Measurements from ENCODE around the gene ST6GALNAC3.
"Not testable (repeated sequence)": the region's sequence is repeated elsewhere in the genome, so short reads cannot be mapped to it uniquely, and the experiment has no call there.

Gene ST6GALNAC3

DNA sequence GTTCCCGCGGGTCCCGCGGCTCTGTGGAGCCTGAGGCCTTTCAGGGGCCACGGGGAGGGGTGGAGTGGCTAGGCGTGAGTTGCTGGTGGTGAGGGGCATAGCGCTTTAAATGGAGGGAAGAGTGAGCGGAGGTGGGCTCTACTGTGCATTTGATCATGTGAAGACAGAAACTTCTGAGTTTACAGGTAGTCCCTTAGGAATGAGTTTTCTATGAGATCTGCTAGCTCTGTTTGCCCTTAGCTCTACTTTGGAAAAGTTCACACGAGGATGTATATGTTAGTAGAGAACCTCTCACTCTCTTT, 593 bp downstream of the ST6GALNAC3 start:
- DNase-seq: no peak

DNA sequence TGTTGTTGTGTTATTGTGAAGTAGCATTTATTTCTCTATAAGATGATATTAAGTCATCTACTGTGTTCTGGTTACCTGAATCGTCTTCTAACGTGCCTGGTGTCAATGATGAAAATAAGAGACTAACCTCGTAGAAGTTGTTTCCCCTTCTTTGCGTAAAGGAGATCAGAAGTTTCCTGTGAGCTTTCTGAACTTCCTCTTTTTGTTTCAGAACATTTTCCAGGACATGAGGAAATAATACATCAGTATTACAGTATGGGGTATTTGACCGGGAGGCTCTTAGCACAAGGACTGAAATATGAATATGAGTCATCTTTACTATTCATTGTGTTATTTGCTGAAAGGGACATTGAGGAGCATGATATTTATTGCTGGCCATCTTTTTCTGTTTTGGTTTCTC, 1.3 kb downstream of the ST6GALNAC3 start:
- no peak for DNase-seq

DNA sequence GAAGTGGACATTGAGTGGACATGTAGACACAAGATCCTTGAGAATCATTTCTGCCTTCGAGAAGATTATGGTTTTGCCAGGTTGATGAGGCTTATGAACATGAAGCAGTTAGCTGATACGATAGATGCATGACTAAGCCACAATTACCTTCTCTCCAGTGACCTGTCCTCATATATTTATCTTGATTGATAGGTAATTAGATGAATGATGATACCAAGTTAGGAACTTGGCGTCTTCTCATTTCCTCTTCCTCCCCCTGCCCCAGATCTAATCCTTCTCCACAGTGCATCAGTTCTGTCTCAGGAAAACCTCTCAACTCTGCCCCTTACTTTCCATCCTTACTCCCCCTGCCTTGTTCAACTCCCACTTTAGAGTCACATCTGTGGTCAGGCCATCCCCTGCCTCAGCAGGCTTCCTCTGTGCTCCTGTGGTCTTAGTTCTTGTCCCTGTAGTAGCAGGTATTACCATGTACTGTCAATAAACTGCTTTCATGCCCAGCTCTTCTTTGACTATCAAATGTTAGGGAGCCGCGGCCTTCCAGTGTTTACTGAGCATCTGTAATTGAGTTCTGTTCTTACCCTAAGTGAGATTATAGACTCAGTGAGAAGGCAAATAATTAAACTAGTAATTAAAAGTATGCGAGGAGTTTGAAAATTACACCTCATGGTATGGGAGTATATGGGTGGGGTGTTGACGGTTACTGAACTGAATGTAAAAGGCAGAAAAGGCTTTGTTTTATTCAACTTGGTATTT, 5.1 kb downstream of the ST6GALNAC3 start:
- no peak for DNase-seq

DNA sequence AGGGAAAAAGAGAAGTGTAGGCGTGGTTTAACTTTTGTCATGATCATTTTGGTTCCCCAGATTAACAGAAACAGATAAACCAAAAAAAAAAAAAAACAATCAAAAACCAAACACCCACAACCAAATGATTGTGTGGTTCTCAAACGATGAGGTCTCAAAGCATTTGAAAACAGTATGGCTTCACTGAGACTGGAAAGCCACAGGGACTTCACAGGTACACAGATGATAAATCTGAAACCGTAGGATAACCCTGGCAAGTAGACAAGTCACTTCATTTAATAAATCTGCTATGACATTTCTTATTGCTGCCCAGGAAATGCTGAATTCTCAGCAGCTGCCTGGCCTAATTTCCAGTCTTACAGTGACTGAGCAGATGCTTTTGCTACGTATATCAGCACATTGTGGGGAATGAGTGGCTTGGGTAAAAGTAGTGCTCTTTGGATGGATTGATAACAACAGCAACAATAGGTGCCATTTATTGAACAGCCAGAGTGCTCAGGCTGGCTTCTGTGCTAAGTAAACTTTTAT, 6.1 kb downstream of the ST6GALNAC3 start:
- DNase-seq: no peak

DNA sequence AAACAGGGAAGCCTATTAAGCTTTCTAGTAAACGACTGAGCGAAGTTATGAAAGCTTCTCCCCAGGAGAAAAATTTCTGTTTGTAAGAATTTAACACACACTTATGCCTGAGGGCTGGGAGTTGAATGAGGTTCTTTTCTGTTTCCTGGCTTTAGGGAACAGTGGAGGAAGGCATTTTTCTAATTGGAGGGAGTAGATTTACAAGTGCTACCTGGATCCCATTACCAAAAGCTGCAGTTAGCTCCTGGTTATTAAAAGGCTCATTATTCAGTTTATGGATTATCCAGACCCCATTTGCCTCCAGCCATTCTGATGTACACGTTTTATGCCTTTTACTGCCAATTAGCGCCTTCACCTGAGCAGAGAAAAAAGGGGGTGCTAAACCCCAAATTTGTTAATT, 7.5 kb downstream of the ST6GALNAC3 start:
- no peak for DNase-seq

DNA sequence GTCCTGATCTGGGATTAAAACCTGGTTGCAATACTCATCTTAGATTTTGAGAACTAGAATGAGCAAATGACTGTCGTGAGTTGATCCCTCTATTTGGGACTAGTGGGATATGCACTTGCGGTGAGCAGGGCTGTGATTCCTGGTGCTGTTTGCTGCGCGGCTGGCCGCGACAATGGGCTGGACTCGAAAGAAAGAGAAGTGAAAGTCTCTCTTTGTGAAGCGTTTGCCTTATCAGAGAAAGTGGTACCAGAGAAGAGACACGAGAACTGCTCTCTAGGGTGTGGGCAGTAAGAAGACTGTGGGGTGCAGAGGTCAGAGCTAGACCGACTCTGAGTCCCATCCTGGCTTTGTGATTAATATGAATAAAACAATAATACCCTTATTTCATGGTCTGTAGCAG, 8.6 kb downstream of the ST6GALNAC3 start:
- no peak for DNase-seq

DNA sequence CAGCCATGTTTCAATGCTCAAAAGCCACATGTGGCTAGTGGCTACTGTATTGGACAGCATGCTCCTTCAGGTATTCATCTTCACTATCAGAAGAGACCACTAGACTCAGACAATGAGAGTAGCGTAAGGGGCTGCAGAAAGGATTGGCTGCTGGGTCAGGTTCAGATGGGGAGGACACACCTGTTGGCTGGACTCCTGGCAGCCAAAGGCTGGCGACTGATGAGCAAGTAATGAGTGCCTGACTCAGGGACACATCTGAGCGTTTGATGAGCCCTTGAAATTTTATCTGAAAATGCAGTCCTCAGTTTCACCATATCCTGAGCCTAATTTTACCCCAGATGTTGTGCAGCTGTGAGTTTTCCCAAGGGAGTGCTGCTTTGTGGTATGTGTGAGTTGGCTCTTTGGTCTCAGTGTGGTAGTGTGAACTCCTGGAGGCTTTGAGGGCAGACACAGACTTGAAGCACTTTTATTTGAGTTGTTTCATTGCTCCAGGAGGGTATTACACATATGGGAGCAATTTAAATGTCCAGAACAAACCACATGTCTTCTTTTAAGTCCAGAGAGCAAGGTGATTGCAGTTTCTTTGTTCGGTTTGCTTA, 9.6 kb downstream of the ST6GALNAC3 start:
- no peak for DNase-seq

DNA sequence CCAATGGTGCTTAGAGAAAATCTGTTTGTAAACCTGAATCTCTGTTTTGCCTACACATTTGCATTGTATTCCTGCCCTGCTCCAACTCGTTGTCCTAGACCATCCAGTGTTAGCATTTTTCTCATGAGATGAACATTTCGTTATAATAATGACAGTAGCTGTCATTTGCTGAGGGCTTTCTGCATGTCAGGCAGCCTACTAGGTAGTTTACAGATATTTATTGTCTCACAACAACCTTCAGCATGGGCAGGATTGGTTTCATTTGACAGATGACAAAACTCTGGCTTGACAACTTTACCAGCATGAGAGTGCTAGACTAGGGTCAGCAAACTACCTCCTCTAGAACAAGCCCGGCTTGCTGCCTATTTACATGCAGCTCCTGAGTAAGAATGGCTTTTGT, 10.1 kb downstream of the ST6GALNAC3 start:
- DNase-seq: no peak

DNA sequence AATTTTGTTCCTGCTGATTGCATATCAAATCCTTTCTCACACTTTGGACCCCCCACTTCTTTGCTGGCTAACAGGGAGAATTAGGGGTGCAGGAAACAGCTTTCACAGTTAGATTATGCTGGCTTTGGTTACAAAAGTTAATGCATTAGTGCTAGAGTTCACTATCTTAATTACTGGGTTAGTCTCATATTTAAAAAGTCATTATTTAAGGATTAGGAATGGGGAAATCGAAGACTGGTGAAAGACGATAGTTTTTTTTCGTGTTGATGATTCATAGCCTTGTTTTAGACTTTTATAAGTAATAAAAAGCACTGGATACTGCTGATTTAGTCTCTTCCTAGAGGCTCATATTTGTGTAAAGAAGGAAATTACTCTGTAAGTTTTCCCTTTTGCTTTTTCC, 11.6 kb downstream of the ST6GALNAC3 start:
- no peak for DNase-seq

DNA sequence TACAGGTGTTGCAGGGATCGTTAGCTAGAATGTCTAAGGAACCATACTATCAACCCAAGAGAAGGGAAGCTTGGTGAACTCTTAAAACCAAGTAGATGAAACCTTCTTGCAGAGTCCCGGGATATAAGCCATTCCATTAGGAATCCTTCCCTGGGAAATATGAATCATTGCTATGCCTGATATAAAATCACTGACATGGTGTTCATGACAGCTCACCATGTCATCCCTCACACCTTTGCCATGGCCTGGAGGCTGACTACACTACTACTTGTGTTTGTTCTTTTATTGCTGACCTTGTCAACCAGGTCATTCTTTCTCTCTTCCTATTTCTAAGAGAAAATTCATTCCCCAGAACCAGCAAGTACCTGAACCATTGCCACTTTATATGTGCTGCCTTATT, 12.1 kb downstream of the ST6GALNAC3 start:
- DNase-seq: no peak

DNA sequence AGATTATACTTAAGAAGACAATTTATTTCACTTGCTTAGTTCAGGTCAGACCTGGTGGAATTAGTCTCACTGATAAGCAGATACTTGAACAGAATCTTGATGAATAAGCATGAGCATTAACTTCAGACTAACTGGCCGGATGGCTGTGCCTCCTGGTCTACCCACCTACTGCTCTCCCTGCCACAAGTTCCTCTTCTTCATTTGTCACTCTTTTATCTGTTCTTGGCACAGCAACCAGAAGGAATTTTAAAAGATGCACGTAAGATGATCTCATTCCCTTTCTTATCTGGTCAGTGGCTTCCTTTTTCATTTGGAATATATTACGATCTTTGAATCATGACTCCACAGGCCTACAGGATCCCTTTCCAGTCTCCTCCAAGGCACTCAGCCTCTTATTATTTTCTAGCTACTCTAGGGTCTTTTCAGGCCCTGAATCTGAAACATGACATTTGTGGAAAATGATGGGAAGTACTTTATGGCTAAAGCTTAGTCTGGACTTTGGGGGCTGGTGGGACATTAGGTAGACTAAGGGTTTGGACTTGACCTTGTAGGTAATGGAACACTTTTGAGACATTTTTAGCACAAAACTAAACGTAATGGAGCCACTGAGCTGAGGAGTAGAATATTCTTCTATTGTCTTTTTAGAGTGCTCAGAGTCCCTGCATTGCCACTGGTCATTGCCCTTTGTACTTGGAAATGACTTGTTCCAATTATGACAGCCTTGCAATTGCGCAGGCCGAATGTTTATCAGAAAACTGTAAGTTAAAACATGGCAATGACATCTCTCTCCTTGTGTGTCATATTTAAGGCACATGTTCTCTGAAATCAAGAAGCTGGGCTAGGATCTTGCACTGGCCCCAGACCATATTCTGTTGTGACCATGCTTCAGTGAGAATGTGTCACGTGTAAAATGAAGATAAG, 16.0 kb downstream of the ST6GALNAC3 start:
- no peak for DNase-seq

DNA sequence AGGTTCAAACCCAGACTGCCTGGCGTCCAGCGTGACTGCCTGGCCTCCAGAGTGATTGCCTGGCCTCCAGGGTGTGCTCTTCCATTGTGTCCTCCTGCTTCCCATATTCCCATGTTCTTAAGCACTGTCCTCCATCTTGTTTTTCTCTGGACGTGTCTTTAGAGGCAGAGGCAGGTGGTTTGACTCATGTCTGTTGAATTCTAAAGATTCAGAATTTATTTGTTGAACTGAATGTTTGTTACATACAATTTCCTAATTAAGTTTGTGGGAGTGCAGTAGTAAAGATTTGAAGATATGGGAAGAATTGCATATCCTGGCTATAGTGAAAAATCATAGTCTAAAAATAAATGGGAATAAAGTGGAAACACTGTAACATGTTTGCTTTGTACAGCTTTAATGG, 18.3 kb downstream of the ST6GALNAC3 start:
- no peak for DNase-seq

DNA sequence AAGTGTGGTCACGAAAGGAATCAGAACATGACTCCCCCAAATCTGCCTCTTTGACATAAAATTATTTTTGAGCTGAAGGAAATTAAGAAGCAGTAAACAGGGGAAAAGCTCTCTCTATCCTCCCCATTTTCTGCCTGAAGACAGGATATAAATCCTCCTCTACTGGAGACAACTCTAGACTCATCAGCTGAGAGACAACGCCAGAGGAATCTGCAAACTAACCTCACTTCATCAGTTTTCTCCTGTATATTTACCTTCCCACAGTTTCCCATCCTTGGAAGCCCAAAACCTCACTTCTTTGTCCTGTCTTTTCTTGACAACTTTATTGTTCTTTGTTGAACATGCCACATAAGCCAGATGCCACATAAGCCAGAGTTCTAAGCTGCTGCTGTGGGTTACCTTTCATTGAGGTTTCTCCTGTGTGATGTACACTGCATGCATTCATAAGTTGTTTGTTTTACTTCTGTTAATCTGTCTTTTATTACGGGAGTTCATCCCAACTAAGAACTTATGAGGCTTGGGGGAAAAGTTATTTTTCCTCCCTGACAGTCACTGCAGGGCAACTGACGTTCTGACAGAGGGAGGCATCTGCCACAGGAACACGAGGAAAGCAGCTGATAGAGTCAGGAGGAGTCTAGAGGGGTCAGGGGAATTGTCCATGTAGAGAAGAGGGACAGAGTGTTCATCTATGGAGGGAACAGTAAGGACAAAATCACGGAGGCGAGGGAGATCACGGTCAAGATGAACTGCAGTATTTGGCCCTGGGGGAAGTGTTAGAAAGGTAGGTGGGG, 19.2 kb downstream of the ST6GALNAC3 start:
- DNase-seq: no peak

DNA sequence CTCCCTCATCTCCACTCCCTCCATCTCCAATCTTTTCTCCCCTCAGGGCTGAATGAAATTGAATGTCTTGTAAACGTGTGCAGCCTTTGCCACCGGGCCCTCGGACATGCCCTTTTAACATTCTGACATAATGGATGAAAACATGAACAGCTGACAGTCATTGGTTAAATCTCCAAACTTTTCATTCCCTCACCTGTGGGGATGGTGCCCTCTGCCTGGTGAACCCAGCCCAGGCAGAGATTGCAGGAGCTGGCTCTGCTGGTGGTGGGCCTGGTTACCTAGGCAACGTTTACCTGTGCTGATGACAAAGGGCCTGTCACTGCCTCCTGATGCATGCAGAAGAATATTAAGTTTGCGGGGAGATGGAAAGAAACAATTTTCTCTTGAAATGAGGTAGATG, 21.3 kb downstream of the ST6GALNAC3 start:
- no peak for DNase-seq

DNA sequence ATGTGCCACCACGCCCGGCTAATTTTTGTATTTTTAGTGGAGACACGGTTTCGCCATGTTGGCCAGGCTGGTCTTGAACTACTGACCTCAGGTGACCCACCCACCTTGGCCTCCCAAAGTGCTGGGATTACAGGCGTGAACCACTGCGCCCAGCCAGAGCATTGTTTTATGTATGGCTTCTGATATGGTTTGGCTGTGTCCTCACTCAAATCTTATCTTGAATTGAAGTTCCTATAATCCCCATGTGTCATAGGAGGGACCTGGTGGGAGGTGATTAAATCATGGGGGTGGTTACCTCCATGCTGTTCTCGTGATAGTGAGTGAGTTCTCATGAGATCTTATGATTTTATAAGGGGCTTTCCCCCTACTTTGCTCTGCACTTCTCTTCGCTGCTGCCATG, 22.5 kb downstream of the ST6GALNAC3 start:
- DNase-seq: not testable (repeated sequence)

DNA sequence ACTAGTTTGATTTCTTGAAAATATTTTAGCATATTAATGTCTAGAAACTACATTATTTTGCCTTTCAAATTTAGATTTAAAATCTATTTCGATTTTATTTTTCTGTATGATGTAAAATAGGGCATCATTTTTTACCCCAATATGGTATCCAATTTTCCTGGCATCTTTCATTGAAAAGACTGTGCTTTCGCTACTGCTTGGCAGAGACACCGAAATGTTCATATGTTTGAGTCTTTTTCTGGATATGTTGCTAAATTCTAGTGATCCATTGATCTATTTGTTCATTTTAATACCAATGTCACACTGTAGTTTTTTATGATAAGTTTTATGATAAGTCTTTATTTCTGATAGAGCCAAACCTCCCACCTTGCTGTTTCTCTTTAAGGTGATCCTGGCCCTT, 24.3 kb downstream of the ST6GALNAC3 start:
- no peak for DNase-seq

DNA sequence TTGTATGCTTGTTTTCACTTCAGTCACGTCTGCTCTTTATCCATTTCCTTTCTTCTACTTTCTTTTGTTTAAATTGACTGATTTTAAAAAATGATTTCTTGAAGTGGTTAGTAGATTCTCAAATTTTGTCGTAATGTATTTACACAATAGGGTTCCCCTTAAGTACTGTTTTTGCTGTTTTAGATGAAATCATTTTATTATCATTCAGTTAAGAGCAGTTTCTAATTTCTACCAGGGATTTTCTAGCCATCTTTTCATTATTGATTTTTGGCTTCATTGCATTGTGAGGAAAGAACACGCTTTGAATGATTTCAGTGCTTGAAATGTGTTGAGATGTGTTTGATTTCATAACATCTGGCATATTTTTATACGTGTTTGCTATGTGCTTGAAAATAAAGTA, 27.0 kb downstream of the ST6GALNAC3 start:
- no peak for DNase-seq

DNA sequence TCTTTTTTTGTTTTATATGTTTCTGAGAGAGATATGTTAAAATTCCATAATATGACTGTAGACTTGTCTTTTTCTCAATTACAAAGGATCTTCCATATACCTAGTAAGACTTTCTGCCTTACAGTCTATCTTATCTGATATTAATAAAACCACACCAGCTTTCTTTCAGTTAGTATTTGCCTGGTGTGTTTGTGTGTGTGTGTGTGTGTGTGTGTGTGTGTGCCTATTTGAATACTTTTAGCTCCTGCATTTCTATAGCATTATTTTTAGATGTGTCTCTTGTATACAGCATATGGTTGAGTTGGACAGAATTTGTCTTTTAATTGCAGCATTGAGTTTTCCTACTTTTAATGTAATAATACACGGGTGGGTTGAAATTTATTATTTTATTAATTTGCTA, 27.5 kb downstream of the ST6GALNAC3 start:
- no peak for DNase-seq

DNA sequence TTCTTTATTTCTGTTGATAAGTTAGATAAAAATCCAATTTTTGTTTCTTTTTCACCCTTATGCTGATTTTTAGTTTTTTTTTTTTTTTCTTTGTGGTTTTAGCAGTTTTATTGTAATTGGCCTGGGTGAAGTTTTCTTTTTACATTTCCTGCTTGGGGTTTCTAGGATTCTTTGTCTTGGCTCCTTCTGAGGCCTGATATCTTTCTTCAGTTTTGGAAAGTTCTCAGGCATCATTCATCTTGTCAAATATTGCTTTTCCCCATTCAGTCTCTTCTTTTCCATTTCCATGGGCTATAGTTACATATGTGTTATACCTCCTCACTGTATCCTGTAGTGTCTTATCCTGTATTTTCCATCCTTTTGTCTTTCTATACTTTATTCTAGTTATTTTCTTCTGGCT, 28.5 kb downstream of the ST6GALNAC3 start:
- DNase-seq: no peak

DNA sequence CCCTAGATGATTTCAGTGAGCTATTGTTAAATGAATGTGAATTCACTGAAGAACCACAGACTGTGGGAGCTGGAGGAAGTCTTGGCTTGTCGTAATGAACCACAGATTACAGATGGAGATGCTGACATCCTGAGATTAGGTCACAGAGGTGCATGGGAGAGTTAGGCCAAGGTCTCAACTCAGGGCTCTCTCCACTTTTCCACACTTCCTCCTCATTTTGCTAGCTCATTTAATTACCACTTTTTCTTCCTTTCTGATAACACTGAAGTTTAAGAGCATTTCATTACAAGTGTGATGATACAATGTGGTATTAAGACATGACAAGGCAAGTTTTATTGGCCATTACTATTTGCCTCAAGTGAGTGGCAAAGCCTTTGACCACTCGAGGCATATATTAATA, 30.8 kb downstream of the ST6GALNAC3 start:
- DNase-seq: no peak

DNA sequence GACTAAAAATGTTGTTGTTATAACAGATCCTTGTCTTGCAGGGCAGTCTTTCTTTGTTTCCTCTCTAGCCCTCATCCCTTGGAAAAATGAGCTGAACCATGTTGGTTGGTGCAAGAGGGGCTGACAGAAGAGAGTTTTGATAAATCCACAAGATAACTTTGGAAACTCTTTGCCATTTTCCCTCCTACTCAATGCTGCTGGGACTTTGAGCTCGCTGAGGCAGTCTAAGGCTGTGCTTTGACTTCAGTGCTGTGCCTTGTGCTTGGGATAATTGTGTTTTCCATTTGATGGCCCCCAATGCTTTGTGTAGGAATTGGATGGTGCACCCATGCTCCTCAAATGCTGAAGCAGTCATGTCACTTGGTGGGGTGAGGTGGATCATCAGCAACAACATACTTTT, 31.7 kb downstream of the ST6GALNAC3 start:
- no peak for DNase-seq

DNA sequence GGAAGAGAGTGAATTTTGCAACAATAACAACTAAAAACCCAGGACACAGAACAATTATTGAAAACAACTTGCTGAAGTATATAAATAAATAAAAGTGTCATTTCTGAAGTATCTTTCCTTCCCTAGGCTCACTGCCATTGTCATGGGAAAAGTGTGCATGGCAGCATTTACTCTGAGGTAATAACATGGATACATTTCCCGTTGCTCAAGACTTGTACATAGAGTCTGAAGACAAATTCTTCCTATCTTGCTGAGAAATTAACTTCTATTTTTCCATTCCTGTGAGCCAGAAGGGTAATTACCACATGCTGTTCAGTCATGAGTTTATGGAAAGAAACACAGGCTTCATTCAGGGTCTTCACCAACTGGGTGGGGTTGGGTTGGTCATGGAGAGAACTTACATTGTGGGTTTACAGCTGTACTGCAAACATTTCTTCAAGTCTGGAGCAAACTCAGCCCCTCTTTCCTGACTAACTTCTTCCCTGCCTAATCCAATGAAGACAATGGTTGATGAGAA, 32.2 kb downstream of the ST6GALNAC3 start:
- no peak for DNase-seq

DNA sequence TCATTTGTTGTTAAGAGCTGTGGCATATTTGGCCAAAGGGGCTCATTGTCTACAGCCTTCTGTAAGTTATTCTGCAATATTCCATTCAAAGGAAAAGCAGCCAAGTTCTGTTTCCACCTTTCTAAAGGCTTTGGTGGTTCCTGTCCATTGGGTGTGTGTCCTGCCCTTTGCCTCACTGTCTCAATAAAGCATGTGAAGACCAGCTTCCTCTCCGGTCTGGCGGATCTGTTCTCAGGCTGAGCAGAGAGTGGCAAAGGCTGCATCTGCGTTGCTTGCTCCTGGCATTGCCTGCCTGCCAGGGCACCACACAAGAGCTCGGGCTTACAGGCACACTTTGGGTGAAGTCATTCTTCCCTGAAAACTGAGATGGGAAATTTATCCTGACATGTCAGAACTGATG, 34.9 kb downstream of the ST6GALNAC3 start:
- no peak for DNase-seq

All from SHP77 (cell line).